Right lobe of liver (tissue), 6 donors: ENCODE results near the gene PTGR2. TPM values are rescaled to one million over a fixed set of nuclear protein-coding genes. Genes with fewer than 3 reads are reported as not detected.
"Not testable (repeated sequence)": the region's sequence is repeated elsewhere in the genome, so short reads cannot be mapped to it uniquely, and the experiment has no call there.

Source experiments
- ATAC-seq, 4 donors: fragments of 200-7000 bp; cut with Tn5 transposase; one replicate each; pipeline ENCODE4 v1.9.1; 2020; ENCODE audit warnings: mild to moderate bottlenecking in 4 of 4, moderate library complexity in 4 of 4
- DNase-seq, 3 donors: peaks; one replicate each; pipeline ENCODE4 v3.0.0-alpha.2; 2020
- H3K27ac ChIP-seq, 3 donors: fragments of 200-600 bp; one replicate each; pipeline ENCODE4 v1.8.0; 2022
- H3K27me3 ChIP-seq, 2 donors: fragments of 200-600 bp; one replicate each; pipeline ENCODE4 v1.8.0; 2022
- H3K36me3 ChIP-seq, 4 donors: fragments of 200-600 bp; sonication (generic) in 1 of 4; one replicate each; pipeline versions ENCODE4 v1.5.1 to v1.8.0; 2017 to 2022; ENCODE audit warnings: control low read depth in 1 of 4
- H3K4me1 ChIP-seq, 4 donors: fragments of 200-600 bp; sonication (generic) in 1 of 4; one replicate each; pipeline versions ENCODE4 v1.5.1 to v1.8.0; 2017 to 2022; ENCODE audit warnings: control low read depth in 1 of 4
- H3K4me3 ChIP-seq, 3 donors: fragments of 200-600 bp; one replicate each; pipeline ENCODE4 v1.8.0; 2022
- H3K9me3 ChIP-seq, 4 donors: fragments of 200-600 bp; sonication (generic) in 1 of 4; one replicate each; pipeline versions ENCODE4 v1.5.1 to v1.8.0; 2017 to 2022; ENCODE audit warnings: control low read depth in 1 of 4
- POLR2A ChIP-seq: fragments of 450-650 bp; IDR thresholded peaks from one replicate; pipeline ENCODE4 v1.6.1; 2017; ENCODE audit warnings: antibody characterized with exemption, mild to moderate bottlenecking
- WGBS: methylation state at CpG from one replicate; pipeline ENCODE4 v1.1.6; 2018; ENCODE audit warnings: low coverage, low lambda C conversion rate; ENCODE audit not compliant: insufficient coverage; ENCODE audit errors: missing lambda C conversion rate; 5-methylcytosine and 5-hydroxymethylcytosine counted together
- intact Hi-C, 2 donors: fragments of 100-400 bp; cut with DNase I; formaldehyde crosslinking; loops; one replicate each; pipeline versions ENCODE4 v1.11.2 to v1.14.1; 2022
- total RNA-seq, 6 experiments: library from RNA; depleted of rRNA in 2 of 6; stranded (reverse); fragments of >200 nt in 2 of 6; fragmentation: NEBNext Ultra II Directional in 3 of 6; extraction: Animal tissue kit (Norgen Biotek cat#: 25700) in 3 of 6; gene quantifications; one replicate each; pipeline versions ENCODE4 v1.1.0 to v1.2.4, GENCODE V29; 2016 to 2023
- TF ChIP-seq, protein P1 (sequence below), 4 donors: fragments of 200-600 bp in 3 of 4; fragments of 450-650 bp in 1 of 4; IDR thresholded peaks; one replicate each; pipeline versions ENCODE4 v1.5.1 to v1.8.0; 2016 to 2022; ENCODE audit warnings: antibody characterized with exemption in 4 of 4, mild to moderate bottlenecking in 2 of 4
- donor health status: DM: no; HTN: yes; CAD: no.
- donor health status: DM: no; HTN: no; CAD: no.
- donor health status: DM: no; HTN: no; CAD: no.
- donor health status: DM: no; HTN: yes; CAD: no.
- donor health status: DM: no; HTN: yes; CAD: no.

The PTGR2 gene
- total RNA-seq, 6 experiments from 2014 or later: 8.0 to 22.4 (median 12.4) TPM

DNA sequence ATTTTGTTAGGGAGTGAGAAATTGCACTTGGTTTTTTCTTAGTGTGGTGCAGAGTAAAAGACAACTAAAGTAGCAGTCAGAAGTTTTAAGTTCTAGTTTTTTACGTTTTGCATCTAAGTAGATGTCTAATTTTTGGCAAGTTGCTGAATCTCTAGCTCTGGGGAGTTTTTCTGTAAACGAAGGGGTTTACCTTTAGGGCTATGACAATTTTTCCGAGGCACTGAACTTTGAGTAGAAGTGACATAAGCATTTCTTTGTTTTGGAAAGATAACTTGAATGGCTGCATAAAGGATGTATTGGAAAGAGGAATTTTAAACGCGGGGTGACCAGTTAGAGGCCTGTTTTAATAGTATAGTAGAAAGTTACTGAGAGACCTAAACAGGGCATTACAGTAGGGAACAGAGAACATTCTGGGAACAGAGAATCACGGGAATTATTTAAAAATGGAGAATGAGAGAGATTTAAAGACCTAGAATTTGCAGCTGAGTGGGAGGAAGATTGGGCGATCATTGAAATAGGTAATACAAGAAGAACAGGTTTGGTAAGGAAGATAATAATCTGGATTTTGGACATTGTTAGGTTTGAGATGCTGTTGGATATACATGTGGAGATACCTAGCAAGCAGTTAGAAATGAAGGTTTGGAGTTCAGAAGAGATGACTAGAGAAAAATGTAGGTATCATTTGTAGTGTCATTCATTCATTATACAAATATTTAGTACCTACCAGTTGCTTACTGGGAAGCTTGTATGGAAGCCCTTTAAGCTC, 36.2 kb downstream of the PTGR2 start:
- no peaks in the 10 kb centered on the region for H3K9me3 ChIP-seq
- peaks cover 0 to 14% (median 5%) of the 10 kb centered on the region in 4 donors for H3K4me1 ChIP-seq
- H3K4me3 ChIP-seq: peak overlapping the region; percentile 72 to 99 (median 98)
- WGBS: 20% methylated on average over 7 of the region's 7 CpGs
- H3K36me3 ChIP-seq: no peaks in the 10 kb centered on the region
- H3K27ac ChIP-seq: peak overlapping the region in 2 of 3 donors; percentile 92 to 93
- no peak for DNase-seq
- intact Hi-C loops: no loop called here
- TF ChIP-seq, protein P1, sequence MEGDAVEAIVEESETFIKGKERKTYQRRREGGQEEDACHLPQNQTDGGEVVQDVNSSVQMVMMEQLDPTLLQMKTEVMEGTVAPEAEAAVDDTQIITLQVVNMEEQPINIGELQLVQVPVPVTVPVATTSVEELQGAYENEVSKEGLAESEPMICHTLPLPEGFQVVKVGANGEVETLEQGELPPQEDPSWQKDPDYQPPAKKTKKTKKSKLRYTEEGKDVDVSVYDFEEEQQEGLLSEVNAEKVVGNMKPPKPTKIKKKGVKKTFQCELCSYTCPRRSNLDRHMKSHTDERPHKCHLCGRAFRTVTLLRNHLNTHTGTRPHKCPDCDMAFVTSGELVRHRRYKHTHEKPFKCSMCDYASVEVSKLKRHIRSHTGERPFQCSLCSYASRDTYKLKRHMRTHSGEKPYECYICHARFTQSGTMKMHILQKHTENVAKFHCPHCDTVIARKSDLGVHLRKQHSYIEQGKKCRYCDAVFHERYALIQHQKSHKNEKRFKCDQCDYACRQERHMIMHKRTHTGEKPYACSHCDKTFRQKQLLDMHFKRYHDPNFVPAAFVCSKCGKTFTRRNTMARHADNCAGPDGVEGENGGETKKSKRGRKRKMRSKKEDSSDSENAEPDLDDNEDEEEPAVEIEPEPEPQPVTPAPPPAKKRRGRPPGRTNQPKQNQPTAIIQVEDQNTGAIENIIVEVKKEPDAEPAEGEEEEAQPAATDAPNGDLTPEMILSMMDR (IDR thresholded peaks at IDR 0.05): no peak
- no peak for TF ChIP-seq POLR2A
- ATAC-seq: no peak
- H3K27me3 ChIP-seq: no peaks in the 10 kb centered on the region

DNA sequence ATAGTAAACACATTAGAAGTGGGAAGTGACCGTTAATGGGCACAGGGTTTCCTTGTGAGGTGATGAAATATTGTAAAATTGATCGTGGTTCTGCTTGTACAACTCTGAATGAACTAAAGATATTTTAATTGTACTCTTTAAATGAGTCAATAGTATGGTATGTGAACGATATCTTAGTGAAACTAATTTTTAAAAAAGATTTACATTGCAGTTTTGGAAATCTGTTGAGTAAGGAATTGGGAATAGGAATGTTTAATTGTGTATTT, 36.8 kb downstream of the PTGR2 start:
- Histone ChIP-seq H3K27me3 (no peaks in the 10 kb centered on the region), H3K4me1 (peaks cover 0 to 14% (median 5%) of the 10 kb centered on the region in 4 donors), H3K36me3 (no peaks in the 10 kb centered on the region), H3K4me3 (no peak overlapping the region), H3K9me3 (no peaks in the 10 kb centered on the region), H3K27ac (no peak overlapping the region)
- DNase-seq (no peak), ATAC-seq (no peak)
- 25% methylated on average over 3 of the region's 3 CpGs for whole genome bisulfite sequencing
- intact Hi-C loops: no loop called here
- TF ChIP-seq POLR2A: no peak
- TF ChIP-seq, protein P1 (IDR thresholded peaks at IDR 0.05): no peak

DNA sequence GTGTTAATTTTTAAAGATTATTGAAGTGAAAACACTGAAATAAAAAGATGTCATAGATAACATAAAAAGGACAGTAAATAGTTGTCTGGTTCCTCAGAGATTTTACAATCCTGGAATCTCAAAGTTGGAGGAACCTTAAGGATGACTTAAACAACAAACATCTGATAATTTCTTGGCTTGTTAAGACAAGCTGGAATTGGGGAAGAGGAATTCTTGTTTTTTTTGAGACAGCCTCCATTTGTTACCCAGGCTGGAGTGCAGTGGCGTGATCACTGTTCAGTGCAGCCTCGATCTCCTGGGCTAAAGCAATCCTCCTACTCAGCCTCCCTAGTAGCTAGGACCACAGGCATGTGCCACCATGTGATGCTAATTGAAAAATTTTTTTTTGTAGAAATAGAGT, 37.3 kb downstream of the PTGR2 start:
- DNase-seq (no peak), ATAC-seq (no peak)
- H3K4me1 ChIP-seq: peaks cover 0 to 14% (median 5%) of the 10 kb centered on the region in 4 donors
- WGBS: 95% methylated on average over 2 of the region's 2 CpGs
- no peaks in the 10 kb centered on the region for H3K27me3 ChIP-seq
- no peak overlapping the region for H3K4me3 ChIP-seq
- H3K36me3 ChIP-seq: peaks cover 0 to 6% (median under 1%) of the 10 kb centered on the region in 4 donors
- intact Hi-C loops: no loop called here
- H3K9me3 ChIP-seq: no peaks in the 10 kb centered on the region
- no peak overlapping the region for H3K27ac ChIP-seq
- TF ChIP-seq, protein P1 (IDR thresholded peaks at IDR 0.05): no peak
- no peak for TF ChIP-seq POLR2A

DNA sequence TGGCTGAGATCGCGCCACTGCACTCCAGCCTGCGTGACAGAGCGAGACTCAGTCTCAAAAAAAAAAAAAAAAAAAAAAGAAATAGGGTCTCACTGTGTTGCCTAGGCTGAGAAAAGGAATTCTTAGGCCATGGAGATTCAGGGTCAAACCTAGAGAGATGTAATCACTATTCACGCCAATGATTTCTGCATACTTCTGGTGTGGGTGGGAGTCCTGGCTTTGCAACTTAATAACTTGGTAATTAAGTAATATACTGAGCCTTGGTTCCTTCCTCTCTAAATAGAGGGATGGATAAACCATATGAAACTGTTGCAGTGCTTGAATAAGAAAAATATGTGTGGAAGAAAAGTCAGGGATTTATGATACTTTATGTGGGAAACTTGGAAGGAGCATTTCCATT, 37.7 kb downstream of the PTGR2 start:
- H3K4me1 ChIP-seq: peaks cover 0 to 14% (median 5%) of the 10 kb centered on the region in 4 donors
- H3K9me3 ChIP-seq: no peaks in the 10 kb centered on the region
- WGBS: 78% methylated on average over 5 of the region's 5 CpGs
- intact Hi-C loops: no loop called here
- H3K36me3 ChIP-seq: peaks cover 0 to 10% (median 2%) of the 10 kb centered on the region in 4 donors
- ATAC-seq: no peak
- H3K27ac ChIP-seq: no peak overlapping the region
- TF ChIP-seq, protein P1 (IDR thresholded peaks at IDR 0.05): no peak
- TF ChIP-seq POLR2A: no peak
- no peak for DNase-seq
- H3K4me3 ChIP-seq: no peak overlapping the region
- no peaks in the 10 kb centered on the region for H3K27me3 ChIP-seq

DNA sequence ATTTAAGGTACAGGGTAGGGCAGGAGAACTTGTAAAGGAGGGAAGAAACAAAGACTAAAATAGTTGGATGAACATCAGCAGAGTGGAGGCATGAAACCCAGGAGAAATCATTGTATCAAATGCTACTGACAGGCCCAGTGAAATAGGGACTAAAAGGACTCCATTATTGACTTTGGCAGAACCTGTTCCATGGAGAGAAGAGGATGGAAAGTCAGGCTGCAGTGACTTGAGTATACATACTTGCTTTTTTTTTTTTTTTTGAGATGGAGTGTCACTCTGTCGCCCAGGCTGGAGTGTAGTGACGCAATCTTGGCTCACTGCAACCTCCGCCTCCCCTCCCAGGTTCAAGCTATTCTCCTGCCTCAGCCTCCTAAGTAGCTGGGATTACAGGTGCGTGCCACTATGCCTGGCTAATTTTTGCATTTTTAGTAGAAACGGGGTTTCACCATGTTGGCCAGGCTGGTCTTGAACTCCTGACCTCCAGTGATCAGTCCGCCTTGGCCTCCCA, 42.6 kb downstream of the PTGR2 start:
- not testable (repeated sequence) for ATAC-seq
- H3K36me3 ChIP-seq: peaks cover 4 to 55% (median 21%) of the 10 kb centered on the region in 4 donors

More for the DNA sequence above, 42.6 kb downstream of the PTGR2 start:
- WGBS: 79% methylated on average over 5 of the region's 6 CpGs
- H3K4me1 ChIP-seq, H3K4me3 ChIP-seq, DNase-seq, H3K27ac ChIP-seq, H3K9me3 ChIP-seq, intact Hi-C loops, H3K27me3 ChIP-seq: not testable (repeated sequence)
